Activated CD4-positive, alpha-beta T cell treated with anti-CD3 and anti-CD28 coated beads, Interleukin-2, amount 10 ng/mL, durations not matched to agents 24 days and 14 days (primary cell): Measurements from ENCODE around the gene SLC2A4RG. TPM values are rescaled to one million over a fixed set of nuclear protein-coding genes. Genes with fewer than 3 reads are reported as not detected.

Experiments used
- DNase-seq: peaks from one replicate; pipeline ENCODE4 v3.0.0; 2022
- H3K27ac Mint-ChIP-seq: one replicate; pipeline ENCODE4 v1.8.0; 2022; ENCODE audit warnings: mild to moderate bottlenecking, mixed read lengths
- H3K27me3 Mint-ChIP-seq: one replicate; pipeline ENCODE4 v1.8.0; 2022; ENCODE audit warnings: mixed read lengths
- H3K36me3 Mint-ChIP-seq: one replicate; pipeline ENCODE4 v1.8.0; 2022; ENCODE audit warnings: low read depth, mild to moderate bottlenecking, mixed read lengths
- H3K4me1 Mint-ChIP-seq: one replicate; pipeline ENCODE4 v1.8.0; 2021; ENCODE audit warnings: mixed read lengths
- H3K4me3 Mint-ChIP-seq: one replicate; pipeline ENCODE4 v1.8.0; 2022; ENCODE audit warnings: mild to moderate bottlenecking, moderate library complexity, mixed read lengths
- H3K9me3 Mint-ChIP-seq: one replicate; pipeline ENCODE4 v1.8.0; 2021; ENCODE audit warnings: mixed read lengths
- intact Hi-C: fragments of 100-400 bp; cut with micrococcal nuclease; formaldehyde crosslinking; loops from one replicate; pipeline ENCODE4 v1.15.1; 2023
- total RNA-seq: library from RNA; stranded (reverse); gene quantifications from 2 replicates; pipeline ENCODE4 v1.2.3, GENCODE V29; 2022

Gene SLC2A4RG
- total RNA-seq, 1 donor from 2014 or later: 41.0 TPM

DNA sequence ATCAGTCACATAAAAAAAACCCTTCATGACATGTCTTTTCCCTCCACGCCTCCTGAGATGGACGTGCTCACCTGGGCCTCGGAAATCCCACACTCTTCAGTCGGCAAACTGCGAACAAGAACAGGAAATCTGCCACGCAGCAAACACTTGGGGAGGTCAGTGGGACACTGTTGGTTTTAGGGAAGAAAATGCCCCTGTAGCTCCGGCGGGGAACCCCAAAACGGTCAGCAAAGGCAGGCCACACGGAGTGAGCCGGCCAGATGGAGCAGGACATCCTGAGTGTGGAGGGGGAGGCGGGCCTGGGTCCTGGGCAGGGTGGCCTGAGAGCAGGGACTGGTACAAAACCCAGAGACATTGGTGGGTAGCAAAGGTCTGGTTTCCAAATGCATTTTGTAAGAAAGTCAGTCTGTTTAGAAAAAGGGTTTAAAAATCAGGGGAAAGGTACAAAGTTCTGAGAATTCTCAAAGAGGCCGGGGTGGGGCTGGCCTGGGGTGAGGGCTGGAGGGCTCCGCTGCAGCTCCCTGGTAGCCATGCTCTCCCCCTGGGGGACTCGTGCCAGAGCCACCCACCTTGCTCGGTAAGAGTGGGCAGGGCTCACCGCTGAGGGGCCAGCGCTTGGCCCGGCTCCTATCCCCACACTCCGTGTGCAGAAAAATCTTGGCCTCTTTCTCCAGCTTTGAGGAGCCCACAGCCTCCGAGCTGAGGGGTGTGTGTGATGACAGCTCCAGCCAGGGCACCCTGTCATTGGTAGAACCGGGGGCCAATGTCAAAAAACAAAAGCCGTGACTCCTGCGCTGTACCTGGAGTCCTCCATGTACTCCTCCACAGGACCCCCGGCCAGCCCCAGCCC is 5.2 kb downstream of the SLC2A4RG start:
- Mint-ChIP-seq H3K9me3 (no peaks in the 10 kb centered on the region), H3K27ac (no peak overlapping the region), H3K36me3 (peaks cover 3% of the 10 kb centered on the region), H3K27me3 (no peaks in the 10 kb centered on the region), H3K4me3 (no peak overlapping the region), H3K4me1 (peaks cover 3% of the 10 kb centered on the region)
- no peak for DNase-seq
- intact Hi-C loops: loop anchor here (5.0 kb wide), 1 partner anchor 37 kb away; the partner anchor contains the start of genes ARFRP1 and ZGPAT

DNA sequence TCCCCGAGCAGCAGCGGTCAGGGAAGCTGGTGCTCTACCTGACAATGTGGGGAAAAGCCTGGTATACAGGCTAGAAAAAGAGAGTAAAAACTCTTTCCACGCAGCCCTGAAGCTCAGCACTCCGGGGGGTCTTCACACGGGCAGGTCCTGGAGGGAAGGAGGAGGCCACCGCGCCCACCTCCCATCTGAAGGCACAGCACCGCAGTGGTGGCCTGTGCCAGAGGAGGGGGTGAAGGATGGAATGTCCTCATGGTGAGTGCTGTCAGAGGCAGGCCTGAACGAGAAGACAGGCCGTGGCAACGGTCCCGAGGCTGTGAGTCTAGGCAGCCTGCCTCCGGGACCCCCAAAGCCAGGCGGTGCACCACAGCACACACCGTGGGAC is 5.8 kb downstream of the SLC2A4RG start:
- no peaks in the 10 kb centered on the region for H3K9me3 Mint-ChIP-seq
- peaks cover 3% of the 10 kb centered on the region for H3K4me1 Mint-ChIP-seq
- H3K27ac Mint-ChIP-seq: no peak overlapping the region
- intact Hi-C loops: no loop called here
- peaks cover 3% of the 10 kb centered on the region for H3K36me3 Mint-ChIP-seq
- no peak for DNase-seq
- no peaks in the 10 kb centered on the region for H3K27me3 Mint-ChIP-seq
- no peak overlapping the region for H3K4me3 Mint-ChIP-seq

DNA sequence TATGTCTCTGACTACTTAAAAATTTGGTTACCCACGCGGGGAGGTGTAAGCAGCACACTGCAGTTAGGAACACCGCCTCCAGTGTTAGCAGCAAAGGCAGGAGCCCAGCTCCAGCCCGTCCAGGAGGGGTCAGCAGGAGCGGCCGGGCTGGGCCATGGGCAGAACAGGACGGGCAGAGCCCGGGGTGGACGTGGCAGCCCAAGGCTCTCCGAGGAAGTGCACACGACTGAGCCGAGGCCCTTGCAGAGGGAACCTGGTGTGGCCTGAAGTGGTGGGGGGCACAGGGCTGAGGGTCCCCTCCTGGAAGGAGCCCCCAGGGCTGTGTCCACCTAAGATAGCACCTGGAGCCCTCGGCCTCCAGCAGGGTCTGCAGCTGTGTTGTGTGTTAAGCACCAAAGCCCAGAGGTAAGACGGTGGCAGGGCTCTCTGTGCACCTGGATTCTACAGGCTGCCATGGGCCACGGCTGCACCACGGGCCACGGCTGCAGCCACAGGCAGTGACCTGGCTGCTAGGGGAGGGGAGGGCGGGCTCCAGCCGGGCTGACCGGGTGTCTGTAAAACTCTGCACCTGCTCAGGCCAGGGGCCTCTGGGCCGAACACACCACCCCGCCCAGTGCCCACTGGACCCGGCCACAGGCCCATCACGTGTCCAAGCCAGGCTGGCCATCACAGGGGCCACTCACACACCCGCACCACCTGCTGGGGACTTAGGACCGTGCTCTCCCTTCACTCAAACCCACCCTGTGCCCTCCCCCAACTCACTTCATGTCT is 6.6 kb downstream of the SLC2A4RG start:
- no peak for DNase-seq
- intact Hi-C loops: no loop called here
- no peaks in the 10 kb centered on the region for H3K27me3 Mint-ChIP-seq
- H3K9me3 Mint-ChIP-seq: no peaks in the 10 kb centered on the region
- H3K36me3 Mint-ChIP-seq: peaks cover 3% of the 10 kb centered on the region
- H3K27ac Mint-ChIP-seq: no peak overlapping the region
- peaks cover 8% of the 10 kb centered on the region for H3K4me1 Mint-ChIP-seq
- H3K4me3 Mint-ChIP-seq: no peak overlapping the region

DNA sequence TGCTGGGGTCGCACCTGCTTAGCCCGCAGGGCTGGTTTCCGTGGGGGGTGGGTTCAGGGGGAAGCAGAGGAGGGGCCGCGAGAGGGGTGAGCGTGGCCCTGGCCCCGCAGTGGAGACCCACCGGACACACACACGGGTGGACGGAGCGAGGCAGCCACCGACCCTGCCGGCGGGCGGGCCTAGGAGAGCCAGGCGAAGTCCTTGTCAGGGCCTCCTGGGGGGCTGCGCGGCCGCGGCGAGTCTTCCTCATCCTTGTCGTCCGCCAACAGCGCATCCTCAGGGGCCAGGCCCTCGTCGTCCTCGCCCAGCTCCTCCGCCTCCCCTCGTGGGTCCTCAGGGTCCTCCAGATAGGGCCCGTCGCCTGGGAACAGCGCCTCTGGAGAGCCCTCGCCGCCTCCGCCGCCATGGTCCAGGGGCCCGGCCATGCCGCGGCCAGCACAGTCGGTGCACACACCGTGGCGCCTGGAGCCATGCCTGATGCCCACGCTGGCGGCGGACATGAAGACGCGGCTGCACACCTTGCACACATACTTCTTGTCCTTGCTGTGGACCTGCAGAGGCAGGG is 7.3 kb downstream of the SLC2A4RG start:
- Mint-ChIP-seq H3K9me3 (no peaks in the 10 kb centered on the region), H3K4me1 (peaks cover 11% of the 10 kb centered on the region), H3K36me3 (peaks cover 3% of the 10 kb centered on the region), H3K27ac (no peak overlapping the region), H3K4me3 (no peak overlapping the region), H3K27me3 (no peaks in the 10 kb centered on the region)
- DNase-seq: no peak
- intact Hi-C loops: no loop called here

DNA sequence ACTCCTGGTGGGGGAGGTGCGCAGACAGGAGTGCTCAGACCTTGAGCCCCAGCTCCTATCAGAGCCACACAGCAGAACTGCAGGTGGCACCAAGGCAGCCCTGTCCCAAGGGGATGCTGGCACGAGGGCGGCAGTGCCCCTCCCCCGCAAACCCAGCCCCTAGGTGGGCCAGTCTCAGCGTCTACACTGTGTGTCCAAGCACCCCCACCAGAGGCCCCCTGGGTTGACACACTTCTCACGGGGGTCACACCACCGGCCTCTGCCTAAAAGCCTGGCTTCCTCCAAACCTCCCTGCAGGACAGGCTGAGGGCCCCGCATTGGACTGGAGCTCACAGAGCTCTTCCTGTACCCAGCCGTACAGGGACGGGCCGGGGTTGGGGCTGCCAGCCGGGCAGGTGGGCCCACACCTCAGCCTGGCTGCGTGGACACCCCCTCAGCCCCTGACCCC is 8.1 kb downstream of the SLC2A4RG start:
- no peaks in the 10 kb centered on the region for H3K27me3 Mint-ChIP-seq
- no peaks in the 10 kb centered on the region for H3K9me3 Mint-ChIP-seq
- H3K27ac Mint-ChIP-seq: no peak overlapping the region
- DNase-seq: no peak
- H3K4me3 Mint-ChIP-seq: no peak overlapping the region
- peaks cover 3% of the 10 kb centered on the region for H3K36me3 Mint-ChIP-seq
- intact Hi-C loops: no loop called here
- peaks cover 11% of the 10 kb centered on the region for H3K4me1 Mint-ChIP-seq

DNA sequence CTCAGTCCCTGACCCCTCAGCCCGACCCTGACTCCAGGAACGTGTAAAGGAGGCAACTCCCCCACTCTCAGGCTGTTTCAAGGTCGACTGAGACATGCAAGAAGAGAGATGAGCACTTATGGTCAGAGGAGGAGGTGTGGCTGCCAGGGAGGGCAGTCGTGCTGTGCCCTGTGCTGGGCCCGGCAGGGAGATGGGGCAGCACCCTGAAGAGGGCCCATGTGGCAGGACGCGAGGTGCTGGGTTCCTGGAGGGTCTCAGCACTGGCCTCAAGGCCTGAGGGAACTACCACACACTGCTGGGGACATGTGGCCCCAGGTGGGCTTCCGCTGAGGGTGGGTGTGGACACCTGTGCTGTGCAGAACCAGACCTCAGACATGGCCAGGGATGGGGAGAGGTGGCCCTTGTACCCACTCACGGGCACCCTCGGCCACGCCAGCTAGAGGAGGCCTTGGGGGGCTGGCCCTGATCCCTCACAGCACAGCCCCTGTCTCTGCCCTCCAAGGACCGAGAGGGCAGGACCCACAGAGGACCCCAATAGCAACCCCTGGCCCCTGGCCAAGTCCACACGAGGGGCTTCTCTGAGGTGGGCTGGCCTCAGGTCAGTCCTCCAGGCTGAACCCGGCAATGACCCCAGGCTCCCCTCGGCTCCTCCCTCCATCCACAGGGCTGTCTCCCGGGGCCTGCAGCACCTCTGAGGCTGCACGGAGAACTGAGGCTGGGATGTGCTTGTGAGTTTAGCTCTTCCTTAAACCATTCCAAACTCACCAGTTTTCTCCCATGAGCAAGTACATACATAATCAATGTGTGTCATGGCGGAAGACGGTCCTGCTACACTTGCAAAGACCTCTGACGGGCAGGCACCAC is 8.7 kb downstream of the SLC2A4RG start:
- intact Hi-C loops: no loop called here
- H3K4me1 Mint-ChIP-seq: peaks cover 11% of the 10 kb centered on the region
- peak; percentile 59 for DNase-seq
- no peaks in the 10 kb centered on the region for H3K9me3 Mint-ChIP-seq
- no peak overlapping the region for H3K27ac Mint-ChIP-seq
- H3K27me3 Mint-ChIP-seq: no peaks in the 10 kb centered on the region
- peaks cover 3% of the 10 kb centered on the region for H3K36me3 Mint-ChIP-seq
- H3K4me3 Mint-ChIP-seq: no peak overlapping the region

DNA sequence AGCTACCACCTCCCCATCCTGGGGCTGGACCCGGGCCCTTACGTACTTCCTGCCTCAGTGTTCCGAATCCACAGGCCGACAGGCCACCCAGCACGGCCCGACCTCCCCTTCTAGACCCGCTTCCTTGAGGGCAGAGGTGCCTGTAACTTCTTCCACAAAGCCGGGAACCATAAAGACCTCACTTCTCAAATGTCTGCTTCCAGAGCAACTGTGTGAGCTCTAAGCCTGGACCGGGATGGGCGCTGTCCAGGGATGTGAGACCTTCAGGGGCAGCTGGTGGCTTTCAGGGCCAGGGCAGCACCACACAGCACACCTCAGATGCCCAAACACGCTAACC is 9.3 kb downstream of the SLC2A4RG start:
- H3K4me1 Mint-ChIP-seq: peaks cover 11% of the 10 kb centered on the region
- intact Hi-C loops: no loop called here
- H3K27me3 Mint-ChIP-seq: no peaks in the 10 kb centered on the region
- no peaks in the 10 kb centered on the region for H3K36me3 Mint-ChIP-seq
- DNase-seq: no peak
- no peaks in the 10 kb centered on the region for H3K9me3 Mint-ChIP-seq
- no peak overlapping the region for H3K27ac Mint-ChIP-seq
- H3K4me3 Mint-ChIP-seq: no peak overlapping the region

DNA sequence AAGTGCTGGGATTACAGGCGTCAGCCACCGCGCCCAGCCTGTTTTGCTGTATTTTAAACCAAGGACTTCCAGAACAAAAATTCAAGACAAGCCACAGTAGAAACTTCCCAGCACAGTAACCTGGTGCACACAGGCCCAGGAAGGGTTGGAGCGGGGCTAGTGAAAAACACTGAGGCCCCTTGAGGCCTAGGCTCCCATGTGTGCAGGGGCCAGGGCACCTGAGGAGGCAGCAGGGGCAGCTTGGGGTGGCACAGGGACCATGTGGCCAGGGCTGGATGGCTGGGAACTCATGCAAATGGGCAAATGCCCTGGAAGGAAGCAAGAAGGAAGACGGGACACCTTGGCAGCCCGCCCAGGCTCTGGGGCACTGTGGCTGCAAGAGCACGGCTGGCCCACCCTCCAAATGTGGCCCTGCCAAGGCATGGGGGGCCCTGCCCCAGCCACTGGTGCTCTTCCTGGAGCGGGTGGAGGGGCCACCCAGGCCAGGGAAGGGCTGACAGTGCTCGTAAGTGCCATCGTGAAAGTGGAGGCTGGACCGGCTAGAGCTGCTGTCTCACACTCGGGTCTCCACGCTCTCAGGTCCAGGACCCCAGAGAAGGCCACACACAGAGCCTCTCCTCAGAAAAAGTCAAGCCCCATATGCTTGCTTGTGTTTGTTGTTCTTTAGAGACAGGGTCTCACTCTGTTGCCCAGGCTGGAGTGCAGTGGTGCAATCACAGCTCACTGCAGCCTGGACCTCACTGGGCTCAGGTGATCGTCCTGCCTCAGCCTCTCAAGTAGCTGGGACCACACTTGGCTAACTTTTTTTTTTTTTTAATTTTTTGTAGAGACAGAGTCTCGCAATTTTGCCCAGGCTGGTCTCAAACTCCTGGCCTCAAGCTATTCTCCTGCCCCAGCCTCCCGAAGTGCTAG is 10.3 kb downstream of the SLC2A4RG start:
- no peaks in the 10 kb centered on the region for H3K36me3 Mint-ChIP-seq
- H3K9me3 Mint-ChIP-seq: no peaks in the 10 kb centered on the region
- H3K4me3 Mint-ChIP-seq: peak overlapping the region; percentile 41
- peaks cover 11% of the 10 kb centered on the region for H3K4me1 Mint-ChIP-seq
- no peaks in the 10 kb centered on the region for H3K27me3 Mint-ChIP-seq
- H3K27ac Mint-ChIP-seq: peak overlapping the region; percentile 67
- DNase-seq: no peak
- intact Hi-C loops: no loop called here

DNA sequence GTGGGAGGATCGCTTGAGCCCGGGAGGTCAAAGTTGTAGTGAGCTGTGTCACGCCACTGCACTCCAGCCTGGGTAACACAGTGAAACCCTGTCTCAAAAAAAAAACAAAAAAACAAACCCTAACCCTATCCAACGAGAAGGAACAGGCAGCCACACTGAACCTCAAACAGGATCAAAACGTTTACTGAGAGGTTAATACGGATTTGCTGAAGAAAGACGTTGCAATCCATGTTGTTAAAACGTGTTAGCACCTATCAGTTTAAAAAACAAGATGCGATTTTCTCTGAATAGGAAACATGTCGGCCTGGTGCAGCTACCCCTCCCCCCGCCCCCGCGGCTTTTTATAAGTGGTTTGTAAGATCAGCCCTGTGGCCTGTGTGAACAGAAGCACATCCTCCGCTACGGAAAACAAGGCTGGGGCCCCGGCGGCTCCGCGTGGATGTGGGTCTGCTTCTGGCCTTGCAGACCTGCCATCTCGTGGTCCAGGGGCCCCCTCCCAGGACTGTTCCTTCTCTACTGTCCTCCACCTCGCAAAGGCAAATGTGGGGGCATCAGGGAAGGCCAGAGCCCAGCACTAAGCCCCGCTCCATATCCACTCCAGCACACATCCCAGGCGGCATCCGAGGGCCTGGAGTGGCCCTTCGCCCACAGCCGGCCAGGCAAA is 11.4 kb downstream of the SLC2A4RG start:
- no peaks in the 10 kb centered on the region for H3K9me3 Mint-ChIP-seq
- peak overlapping the region; percentile 88 for H3K27ac Mint-ChIP-seq
- H3K4me1 Mint-ChIP-seq: peaks cover 11% of the 10 kb centered on the region
- intact Hi-C loops: loop anchor here (1.0 kb wide), 1 partner anchor 14 kb away; no protein-coding TSS in a partner anchor
- peak; percentile 88 for DNase-seq
- peak overlapping the region; percentile 73 for H3K4me3 Mint-ChIP-seq
- H3K36me3 Mint-ChIP-seq: no peaks in the 10 kb centered on the region
- peaks cover 1% of the 10 kb centered on the region for H3K27me3 Mint-ChIP-seq

DNA sequence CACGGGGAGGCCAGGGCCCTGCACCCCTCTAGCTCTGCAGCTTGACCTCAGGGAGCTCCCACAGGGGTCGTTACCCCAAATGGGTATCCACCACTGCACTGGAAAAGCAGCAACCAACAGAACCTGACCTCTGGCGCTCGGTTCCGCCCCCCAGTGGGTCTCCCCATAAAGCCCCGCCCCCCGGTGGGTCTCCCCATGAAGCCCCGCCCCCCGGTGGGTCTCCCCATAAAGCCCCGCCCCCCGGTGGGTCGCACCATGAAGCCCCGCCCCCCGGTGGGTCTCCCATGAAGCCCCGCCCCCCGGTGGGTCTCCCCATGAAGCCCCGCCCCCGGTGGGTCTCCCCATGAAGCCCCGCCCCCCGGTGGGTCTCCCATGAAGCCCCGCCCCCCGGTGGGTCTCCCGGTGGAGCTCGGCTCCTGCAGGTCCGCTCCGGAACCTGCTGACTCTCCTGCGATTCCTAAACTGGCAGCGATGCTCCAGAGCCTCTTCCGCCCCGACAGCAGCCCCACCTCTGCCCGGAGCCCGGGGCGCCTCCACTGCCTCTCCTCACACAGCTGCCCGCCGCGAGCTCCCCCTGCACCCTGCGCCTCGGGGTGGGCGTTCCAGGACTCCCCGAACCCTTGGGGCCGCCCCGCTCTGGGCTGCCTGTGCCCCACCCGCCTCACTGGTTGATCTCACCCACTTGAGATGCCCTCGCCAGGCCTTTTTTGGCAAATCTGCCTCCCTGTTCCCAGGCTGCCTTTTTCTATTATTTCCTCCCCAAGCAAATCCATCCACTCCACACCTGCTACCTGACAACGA is 12.1 kb downstream of the SLC2A4RG start:
- peak; percentile 80 for DNase-seq
- Mint-ChIP-seq H3K9me3 (no peaks in the 10 kb centered on the region), H3K27me3 (peaks cover 3% of the 10 kb centered on the region), H3K27ac (peak overlapping the region; percentile 88), H3K36me3 (no peaks in the 10 kb centered on the region), H3K4me3 (peak overlapping the region; percentile 73), H3K4me1 (peaks cover 15% of the 10 kb centered on the region)
- intact Hi-C loops: loop anchor here (1.0 kb wide), 1 partner anchor 14 kb away; no protein-coding TSS in a partner anchor

DNA sequence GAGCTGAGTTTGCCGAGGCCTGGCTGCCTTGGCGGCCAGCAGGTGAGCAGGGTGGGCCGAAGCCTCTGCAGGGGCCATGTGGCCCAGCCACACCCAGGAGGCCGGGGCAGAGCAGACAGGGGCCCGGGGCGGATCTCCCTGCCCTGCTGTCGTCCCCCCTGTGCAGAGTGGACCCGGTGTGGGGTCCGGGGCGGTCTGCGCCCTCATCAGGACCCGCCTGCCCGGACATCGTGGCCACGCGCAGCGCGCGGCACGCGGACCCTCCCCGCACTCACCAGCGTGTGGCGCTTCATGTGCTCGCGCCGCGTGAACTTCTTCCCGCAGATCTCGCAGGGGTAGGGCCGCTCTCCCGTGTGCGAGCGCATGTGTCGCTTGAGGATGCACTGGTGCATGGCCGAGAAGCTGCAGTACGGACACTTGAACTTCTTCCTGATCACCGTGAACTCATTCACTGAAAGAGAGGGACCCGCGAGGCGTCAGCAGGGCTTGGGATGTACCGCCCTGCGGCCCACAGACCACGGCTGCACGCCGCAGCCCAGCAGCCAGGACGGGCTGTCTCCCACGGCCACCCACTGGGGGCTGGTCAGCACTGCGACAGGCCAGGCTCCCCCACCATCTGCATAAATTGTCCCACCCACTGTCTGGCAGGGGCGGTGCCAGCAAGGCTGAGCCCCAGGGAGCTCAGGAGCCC is 13.0 kb downstream of the SLC2A4RG start:
- DNase-seq: no peak
- H3K4me1 Mint-ChIP-seq: peaks cover 17% of the 10 kb centered on the region
- H3K4me3 Mint-ChIP-seq: no peak overlapping the region
- intact Hi-C loops: no loop called here
- H3K27me3 Mint-ChIP-seq: peaks cover 6% of the 10 kb centered on the region
- H3K27ac Mint-ChIP-seq: no peak overlapping the region
- H3K36me3 Mint-ChIP-seq: no peaks in the 10 kb centered on the region
- no peaks in the 10 kb centered on the region for H3K9me3 Mint-ChIP-seq
